Upper lobe of left lung (tissue), 6 donors: Measurements from ENCODE around the gene SORBS1. TPM values are rescaled to one million over a fixed set of nuclear protein-coding genes. Genes with fewer than 3 reads are reported as not detected.
A peak's percentile ranks its signal among the peaks of the same experiment; 100 is the strongest.

Source experiments
- ATAC-seq, 2 donors: fragments of 200-7000 bp; cut with Tn5 transposase; one replicate each; pipeline ENCODE4 v1.9.1; 2022; ENCODE audit warnings: mild to moderate bottlenecking in 2 of 2, moderate library complexity in 2 of 2; ENCODE audit not compliant: low FRiP score in 2 of 2
- DNase-seq, 2 donors: peaks; one replicate each; pipeline ENCODE4 v3.0.0-alpha.2; 2019 to 2020
- H3K27ac ChIP-seq, 4 donors: fragments of 200-600 bp; sonication (generic); one replicate each; pipeline ENCODE4 v1.5.1; 2016 to 2019
- H3K27me3 ChIP-seq, 4 donors: fragments of 200-600 bp; sonication (generic); one replicate each; pipeline ENCODE4 v1.5.1; 2017 to 2019
- H3K36me3 ChIP-seq, 4 donors: fragments of 200-600 bp; sonication (generic); one replicate each; pipeline ENCODE4 v1.5.1; 2016 to 2019
- H3K4me1 ChIP-seq, 4 donors: fragments of 200-600 bp; sonication (generic); one replicate each; pipeline ENCODE4 v1.5.1; 2018 to 2019
- H3K4me3 ChIP-seq, 4 donors: fragments of 200-600 bp; sonication (generic); one replicate each; pipeline ENCODE4 v1.5.1; 2017 to 2019; ENCODE audit warnings: mild to moderate bottlenecking in 2 of 4, moderate library complexity in 1 of 4
- H3K9me3 ChIP-seq, 4 donors: fragments of 200-600 bp; sonication (generic); one replicate each; pipeline ENCODE4 v1.5.1; 2018 to 2019
- EP300 ChIP-seq, 4 donors: sonication (generic); formaldehyde crosslinking; IDR thresholded peaks; one replicate each; pipeline ENCODE4 v1.5.1; 2017; ENCODE audit warnings: antibody characterized with exemption in 4 of 4, control low read depth in 2 of 4
- POLR2A ChIP-seq, 4 donors: fragments of 450-650 bp; IDR thresholded peaks; one replicate each; pipeline ENCODE4 v1.5.1; 2016 to 2017; ENCODE audit warnings: antibody characterized with exemption in 4 of 4, mild to moderate bottlenecking in 2 of 4
- POLR2AphosphoS5 ChIP-seq, 2 donors: sonication (generic); formaldehyde crosslinking; IDR thresholded peaks; one replicate each; pipeline ENCODE4 v1.5.1; 2017; ENCODE audit warnings: antibody characterized with exemption in 2 of 2
- WGBS, 2 donors: methylation state at CpG; one replicate each; pipeline ENCODE4 v1.1.5; 2017 to 2018; 5-methylcytosine and 5-hydroxymethylcytosine counted together
- total RNA-seq, 6 donors: library from RNA; depleted of rRNA in 4 of 6; stranded (reverse); fragments of >200 nt in 4 of 6; gene quantifications; one replicate each; pipeline versions ENCODE4 v1.1.0 to v1.2.1, GENCODE V29; 2016 to 2021
- TF ChIP-seq, protein P1 (sequence below), 6 experiments: fragments of 450-650 bp in 4 of 6; fragments of 200-600 bp in 2 of 6; sonication (generic) in 2 of 6; IDR thresholded peaks; one replicate each; pipeline ENCODE4 v1.5.1; 2016 to 2019; ENCODE audit warnings: antibody characterized with exemption in 6 of 6
- donor health status: DM: no; HTN: no; CAD: no; lungs with moderate emphysema.
- donor health status: DM: no; HTN: yes; CAD: no; lungs with severe emphysema.

Gene SORBS1
- total RNA-seq, 6 donors from 2014 or later = 45.8 to 116 (median 71.7) TPM

DNA sequence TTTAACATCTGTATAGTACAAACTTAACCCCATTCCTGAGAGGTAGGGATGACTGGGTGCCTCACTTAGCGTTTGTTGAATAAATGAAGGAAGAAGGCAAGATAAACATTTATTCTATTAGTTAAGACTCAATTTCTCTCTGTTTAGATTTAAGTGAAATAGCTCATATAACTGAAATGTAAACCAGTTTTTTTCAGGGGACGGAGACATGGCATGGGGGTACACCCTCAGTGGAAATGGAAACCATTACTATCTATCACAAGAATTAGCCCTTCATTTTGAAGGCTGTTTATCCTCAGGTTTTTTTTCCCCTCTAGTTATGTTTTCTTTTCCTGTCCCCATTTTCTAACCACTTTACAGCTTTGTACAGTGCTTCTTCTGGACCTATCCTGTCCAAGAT, 234.8 kb downstream of the SORBS1 start:
- WGBS, 2 donors = 65 to 78% methylated on average over 2 of the region's 2 CpGs
- peaks cover 11 to 35% (median 26%) of the 10 kb centered on the region in 4 donors for H3K4me1 ChIP-seq
- ATAC-seq (no peak), DNase-seq (no peak)
- TF ChIP-seq POLR2A (IDR thresholded peaks at IDR 0.05) (no peak), POLR2AphosphoS5 (IDR thresholded peaks at IDR 0.05) (no peak), EP300 (IDR thresholded peaks at IDR 0.05) (no peak)
- TF ChIP-seq, protein P1, sequence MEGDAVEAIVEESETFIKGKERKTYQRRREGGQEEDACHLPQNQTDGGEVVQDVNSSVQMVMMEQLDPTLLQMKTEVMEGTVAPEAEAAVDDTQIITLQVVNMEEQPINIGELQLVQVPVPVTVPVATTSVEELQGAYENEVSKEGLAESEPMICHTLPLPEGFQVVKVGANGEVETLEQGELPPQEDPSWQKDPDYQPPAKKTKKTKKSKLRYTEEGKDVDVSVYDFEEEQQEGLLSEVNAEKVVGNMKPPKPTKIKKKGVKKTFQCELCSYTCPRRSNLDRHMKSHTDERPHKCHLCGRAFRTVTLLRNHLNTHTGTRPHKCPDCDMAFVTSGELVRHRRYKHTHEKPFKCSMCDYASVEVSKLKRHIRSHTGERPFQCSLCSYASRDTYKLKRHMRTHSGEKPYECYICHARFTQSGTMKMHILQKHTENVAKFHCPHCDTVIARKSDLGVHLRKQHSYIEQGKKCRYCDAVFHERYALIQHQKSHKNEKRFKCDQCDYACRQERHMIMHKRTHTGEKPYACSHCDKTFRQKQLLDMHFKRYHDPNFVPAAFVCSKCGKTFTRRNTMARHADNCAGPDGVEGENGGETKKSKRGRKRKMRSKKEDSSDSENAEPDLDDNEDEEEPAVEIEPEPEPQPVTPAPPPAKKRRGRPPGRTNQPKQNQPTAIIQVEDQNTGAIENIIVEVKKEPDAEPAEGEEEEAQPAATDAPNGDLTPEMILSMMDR (IDR thresholded peaks at IDR 0.05) = no peak
- no peak overlapping the region for H3K4me3 ChIP-seq
- H3K9me3 ChIP-seq = no peaks in the 10 kb centered on the region
- H3K27ac ChIP-seq = no peak overlapping the region
- no peaks in the 10 kb centered on the region for H3K27me3 ChIP-seq
- peaks cover 0 to 16% (median 0%) of the 10 kb centered on the region in 4 donors for H3K36me3 ChIP-seq

GRCh38 chr10:95325863-95326262, 235.3 kb downstream of the SORBS1 start:
- H3K27me3 ChIP-seq = no peaks in the 10 kb centered on the region
- no peak overlapping the region for H3K4me3 ChIP-seq
- H3K27ac ChIP-seq = peak overlapping the region in 1 of 4 donors; percentile 11
- DNase-seq = no peak
- H3K36me3 ChIP-seq = peaks cover 0 to 22% (median 0%) of the 10 kb centered on the region in 4 donors
- no peaks in the 10 kb centered on the region for H3K9me3 ChIP-seq
- WGBS, 2 donors = 58 to 70% methylated on average over 2 of the region's 2 CpGs
- peaks cover 11 to 32% (median 23%) of the 10 kb centered on the region in 4 donors for H3K4me1 ChIP-seq
- ATAC-seq = no peak
- TF ChIP-seq POLR2A (IDR thresholded peaks at IDR 0.05) = no peak
- TF ChIP-seq POLR2AphosphoS5 (IDR thresholded peaks at IDR 0.05) = no peak
- no peak for TF ChIP-seq EP300 (IDR thresholded peaks at IDR 0.05)

DNA sequence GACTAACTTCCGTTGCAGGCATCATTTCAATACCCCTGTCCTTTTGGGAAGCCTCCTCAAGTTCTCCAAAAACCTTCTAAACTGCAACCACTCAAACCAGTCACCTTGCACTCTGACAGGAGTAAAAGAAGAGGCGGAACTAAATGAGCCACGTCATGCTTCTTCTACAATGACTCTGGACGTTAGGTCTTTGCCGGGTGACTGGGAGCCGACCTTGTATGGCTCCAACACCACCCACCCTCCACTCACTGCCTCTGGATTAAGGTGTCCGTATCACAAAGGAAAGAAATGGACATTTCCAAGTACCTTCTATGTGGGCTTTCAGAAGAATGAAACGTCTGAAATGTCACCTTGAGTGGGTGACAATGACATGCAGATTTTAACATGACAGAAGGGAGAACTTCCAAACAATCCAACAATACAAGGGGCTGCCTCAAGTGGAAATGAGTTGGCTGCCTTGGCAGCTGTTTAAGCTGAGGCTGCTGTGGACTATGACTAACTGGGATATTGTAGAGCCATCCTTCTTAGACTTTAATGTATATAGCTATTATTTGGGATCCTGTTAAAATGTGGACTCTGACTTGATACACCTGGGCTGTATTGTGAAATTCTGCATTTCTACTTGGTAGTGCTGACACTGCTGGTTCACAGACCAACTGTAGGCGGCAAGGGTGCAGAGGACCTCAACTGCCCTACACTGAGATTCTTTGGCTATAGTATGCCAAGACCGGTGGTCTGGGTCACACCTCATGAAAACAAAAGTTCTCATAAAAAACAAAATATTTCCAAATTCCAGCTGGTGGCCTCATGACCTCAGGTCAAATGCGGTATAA, 236.5 kb downstream of the SORBS1 start:
- H3K27ac ChIP-seq = peak overlapping the region in 1 of 4 donors; percentile 30
- no peaks in the 10 kb centered on the region for H3K27me3 ChIP-seq
- TF ChIP-seq POLR2AphosphoS5 (IDR thresholded peaks at IDR 0.05) (no peak), POLR2A (IDR thresholded peaks at IDR 0.05) (no peak), EP300 (IDR thresholded peaks at IDR 0.05) (no peak)
- TF ChIP-seq, protein P1 (IDR thresholded peaks at IDR 0.05) = no peak
- H3K4me3 ChIP-seq = no peak overlapping the region
- ATAC-seq (no peak), DNase-seq (no peak)
- peaks cover 0 to 25% (median 0%) of the 10 kb centered on the region in 4 donors for H3K36me3 ChIP-seq
- peaks cover 11 to 24% (median 15%) of the 10 kb centered on the region in 4 donors for H3K4me1 ChIP-seq
- 86 to 87% methylated on average over 11 of the region's 11 CpGs for WGBS, 2 donors
- no peaks in the 10 kb centered on the region for H3K9me3 ChIP-seq

GRCh38 chr10:95321554-95322301, 239.4 kb downstream of the SORBS1 start:
- 93 to 96% methylated on average over 10 of the region's 10 CpGs for WGBS, 2 donors
- TF ChIP-seq EP300 (IDR thresholded peaks at IDR 0.05) = no peak
- TF ChIP-seq POLR2AphosphoS5 (IDR thresholded peaks at IDR 0.05) = no peak
- H3K36me3 ChIP-seq = peaks cover 0 to 36% (median 0%) of the 10 kb centered on the region in 4 donors
- no peak overlapping the region for H3K27ac ChIP-seq
- H3K27me3 ChIP-seq = no peaks in the 10 kb centered on the region
- no peak for DNase-seq
- H3K4me3 ChIP-seq = no peak overlapping the region
- H3K9me3 ChIP-seq = no peaks in the 10 kb centered on the region
- no peak for ATAC-seq
- peaks cover 0 to 10% (median 2%) of the 10 kb centered on the region in 4 donors for H3K4me1 ChIP-seq

- Histone ChIP-seq H3K4me3 (no peak overlapping the region), H3K27ac (no peak overlapping the region), H3K4me1 (peaks cover 0 to 11% (median 6%) of the 10 kb centered on the region in 4 donors), H3K9me3 (no peaks in the 10 kb centered on the region), H3K36me3 (peaks cover 0 to 36% (median 0%) of the 10 kb centered on the region in 4 donors), H3K27me3 (no peaks in the 10 kb centered on the region)
- ATAC-seq (no peak), DNase-seq (no peak)
- TF ChIP-seq EP300 (IDR thresholded peaks at IDR 0.05) = no peak
- TF ChIP-seq POLR2A (IDR thresholded peaks at IDR 0.05) = no peak
- TF ChIP-seq POLR2AphosphoS5 (IDR thresholded peaks at IDR 0.05) = no peak
- TF ChIP-seq, protein P1 (IDR thresholded peaks at IDR 0.05) = no peak
Observed at GRCh38 chr10:95319239-95319638, 241.9 kb downstream of the SORBS1 start.
